K562 (cell line): ENCODE measurements around the gene LDLRAD1.

Experiments used
- CTCF ChIP-seq, 3 experiments: IDR thresholded peaks in 2 of 3; conservative IDR thresholded peaks in 1 of 3; 2 replicates each; pipeline ENCODE4 v1.5.1; 2011 to 2012; ENCODE audit warnings: low read length in 3 of 3, mild to moderate bottlenecking in 3 of 3, control low read depth in 2 of 3, improper control_type of control experiment in 1 of 3, inconsistent platforms in 1 of 3, low read depth in 1 of 3, mixed read lengths in 1 of 3, moderate library complexity in 1 of 3; ENCODE audit not compliant: insufficient read depth in 2 of 3
- NR1H2 ChIP-seq: sonication (generic); formaldehyde crosslinking; IDR thresholded peaks from 2 replicates; pipeline ENCODE4 v1.4.0; 2020; ENCODE audit warnings: mild to moderate bottlenecking, missing genetic modification reagents
- PHF8 ChIP-seq: fragments of 200-600 bp; sonication (generic); IDR thresholded peaks from 2 replicates; pipeline ENCODE4 v1.6.1; 2012; ENCODE audit warnings: mixed run types, mild to moderate bottlenecking, inconsistent platforms, low read length, moderate library complexity, borderline replicate concordance

GRCh38 chr1:54064299-54064698 is 46.3 kb upstream of the LDLRAD1 start:
- TF ChIP-seq CTCF (IDR thresholded peaks at IDR 0.05 in 2 of 3, conservative IDR thresholded peaks at IDR 0.05 in 1 of 3; ENCODE audit: insufficient read depth in 2 of 3, low read depth in 1 of 3, low read length in 3 of 3): no peak
- TF ChIP-seq PHF8: no peak
- no peak for TF ChIP-seq NR1H2 (CRISPR knock-in tag)
